KMS-11 (cell line): Measurements from ENCODE around the gene FAM32A.

Experiments
- H2AFZ ChIP-seq: fragments of 200-600 bp; sonication (generic); 2 replicates; pipeline ENCODE4 v1.6.1; 2016; ENCODE audit warnings: antibody characterized with exemption, mixed run types, low read depth
- H3K27ac ChIP-seq: fragments of 200-600 bp; sonication (generic); 2 replicates; pipeline ENCODE4 v1.6.1; 2016; ENCODE audit warnings: mild to moderate bottlenecking, mixed run types
- H3K27me3 ChIP-seq: fragments of 200-600 bp; sonication (generic); 2 replicates; pipeline ENCODE4 v1.6.1; 2017; ENCODE audit warnings: mild to moderate bottlenecking, low read depth, mixed run types, moderate library complexity; ENCODE audit not compliant: insufficient read depth
- H3K36me3 ChIP-seq: fragments of 200-600 bp; sonication (generic); 2 replicates; pipeline ENCODE4 v1.6.1; 2017; ENCODE audit warnings: mild to moderate bottlenecking, mixed run types; ENCODE audit not compliant: insufficient read depth
- H3K4me1 ChIP-seq: fragments of 200-600 bp; sonication (generic); 2 replicates; pipeline ENCODE4 v1.6.1; 2016; ENCODE audit warnings: mild to moderate bottlenecking, low read depth, mixed run types; ENCODE audit not compliant: poor library complexity, severe bottlenecking
- H3K4me2 ChIP-seq: fragments of 200-600 bp; sonication (generic); 2 replicates; pipeline ENCODE4 v1.7.0; 2016; ENCODE audit warnings: mild to moderate bottlenecking, mixed run types
- H3K4me3 ChIP-seq: fragments of 200-600 bp; sonication (generic); IDR thresholded peaks from 2 replicates; pipeline ENCODE4 v1.6.1; 2017; ENCODE audit warnings: low read depth, low read length, mixed read lengths; ENCODE audit not compliant: insufficient read depth
- H3K79me2 ChIP-seq: fragments of 200-600 bp; sonication (generic); 2 replicates; pipeline ENCODE4 v1.6.1; 2016; ENCODE audit warnings: low read depth, mixed run types; ENCODE audit not compliant: insufficient read depth
- H3K9ac ChIP-seq: fragments of 200-600 bp; sonication (generic); 2 replicates; pipeline ENCODE4 v1.6.1; 2016; ENCODE audit warnings: mild to moderate bottlenecking, mixed run types
- H4K20me1 ChIP-seq: fragments of 200-600 bp; sonication (generic); 2 replicates; pipeline ENCODE4 v1.6.1; 2016; ENCODE audit warnings: mild to moderate bottlenecking, mixed run types; ENCODE audit not compliant: insufficient read depth
- CTCF ChIP-seq: fragments of 200-600 bp; sonication (generic); conservative IDR thresholded peaks from 2 replicates; pipeline ENCODE4 v1.6.1; 2017; ENCODE audit warnings: low read depth, mild to moderate bottlenecking, antibody characterized with exemption, low read length, moderate library complexity, mixed read lengths

The FAM32A gene

GRCh38 chr19:16235811-16236652 is 50.8 kb downstream of the FAM32A start:
- H4K20me1 ChIP-seq = no peaks in the 10 kb centered on the region
- no peak for TF ChIP-seq CTCF
- no peak overlapping the region for H3K4me2 ChIP-seq
- H3K9ac ChIP-seq = no peak overlapping the region
- no peak overlapping the region for H2AFZ ChIP-seq
- H3K36me3 ChIP-seq = no peaks in the 10 kb centered on the region
- H3K79me2 ChIP-seq = no peaks in the 10 kb centered on the region
- no peaks in the 10 kb centered on the region for H3K27me3 ChIP-seq
- H3K27ac ChIP-seq = no peak overlapping the region
- H3K4me3 ChIP-seq = no peak overlapping the region
- no peaks in the 10 kb centered on the region for H3K4me1 ChIP-seq
